Measurements from ENCODE around the gene GNB5. TPM values are rescaled to one million over a fixed set of nuclear protein-coding genes. Genes with fewer than 3 reads are reported as not detected.

GNB5 gene
- 35.0 and 39.5 TPM in 2 replicates for total RNA-seq

GRCh38 chr15:52191207-52191606 lies at the start of gene GNB5:
Gene GNB5 (minus strand): TSS chr15:52191392. CDS start chr15:52184676, 6,716 bp downstream.

Small RNA genes lying within 50 kb of the gene (small RNA-seq; reads per million reads assigned to genes)
- gene RF00019, result not detected

Other genes with a start within 250 kb of the GNB5 start
- 13.0 and 14.1 TPM in 2 replicates for gene LEO1, start 219.6 kb downstream of the GNB5 start, total RNA-seq
- 68.4 and 81.5 TPM in 2 replicates for gene MAPK6, start 172.2 kb downstream of the GNB5 start, total RNA-seq
- gene BCL2L10, start 78.6 kb downstream of the GNB5 start, total RNA-seq, result not detected in 2 replicates
- 0.24 and 0.49 TPM in 2 replicates for gene MYO5C, start 104.4 kb upstream of the GNB5 start, total RNA-seq